Astrocyte (in vitro differentiated cells and primary cell): ENCODE results near the gene NME7. TPM values are rescaled to one million over a fixed set of nuclear protein-coding genes. Genes with fewer than 3 reads are reported as not detected.

Source experiments
- DNase-seq: peaks from one replicate; pipeline ENCODE4 v3.0.0-alpha.2; 2010; ENCODE audit warnings: low read depth
- FAIRE-seq: peaks from 2 replicates; lab custom pipeline; 2011; peaks lifted over from hg19 to GRCh38; lab: Jason Lieb, UNC
- H2AFZ ChIP-seq: 2 replicates; pipeline ENCODE4 v1.6.0; 2012; ENCODE audit warnings: low read depth, low read length, inconsistent platforms
- H3K27ac ChIP-seq: 2 replicates; pipeline ENCODE4 v1.5.1; 2011; ENCODE audit warnings: low read depth, low read length, inconsistent platforms
- H3K27me3 ChIP-seq: 2 replicates; pipeline ENCODE4 v1.6.0; 2011; ENCODE audit warnings: low read length, inconsistent platforms; ENCODE audit not compliant: insufficient read depth
- H3K36me3 ChIP-seq: 2 replicates; pipeline ENCODE4 v1.5.1; 2011; ENCODE audit warnings: low read length, inconsistent platforms; ENCODE audit not compliant: insufficient read depth
- H3K4me1 ChIP-seq: 2 replicates; pipeline ENCODE4 v1.5.1; 2011; ENCODE audit warnings: low read length, inconsistent platforms; ENCODE audit not compliant: insufficient read depth
- H3K4me2 ChIP-seq: 2 replicates; pipeline ENCODE4 v1.6.0; 2012; ENCODE audit warnings: low read length, inconsistent platforms
- H3K4me3 ChIP-seq: 2 replicates; pipeline ENCODE4 v1.5.1; 2011; ENCODE audit warnings: low read depth, mild to moderate bottlenecking, low read length, inconsistent platforms; ENCODE audit not compliant: insufficient read depth
- H3K79me2 ChIP-seq: 2 replicates; pipeline ENCODE4 v1.6.0; 2012; ENCODE audit warnings: mild to moderate bottlenecking, low read length, inconsistent platforms; ENCODE audit not compliant: insufficient read depth
- H3K9ac ChIP-seq: 2 replicates; pipeline ENCODE4 v1.6.0; 2012; ENCODE audit warnings: mild to moderate bottlenecking, low read length, inconsistent platforms
- H3K9me3 ChIP-seq: 2 replicates; pipeline ENCODE4 v1.5.1; 2012; ENCODE audit warnings: low read depth, mild to moderate bottlenecking, low read length, inconsistent platforms; ENCODE audit not compliant: insufficient read depth
- H4K20me1 ChIP-seq: 2 replicates; pipeline ENCODE4 v1.6.0; 2012; ENCODE audit warnings: low read length, inconsistent platforms; ENCODE audit not compliant: insufficient read depth
- H3K27ac Mint-ChIP-seq: one replicate; pipeline ENCODE4 v1.8.0; 2021; ENCODE audit warnings: mild to moderate bottlenecking, mixed read lengths; ENCODE audit not compliant: unreplicated experiment
- H3K27me3 Mint-ChIP-seq: one replicate; pipeline ENCODE4 v1.8.0; 2021; ENCODE audit warnings: low read depth, mixed read lengths; ENCODE audit not compliant: unreplicated experiment
- H3K36me3 Mint-ChIP-seq: one replicate; pipeline ENCODE4 v1.8.0; 2021; ENCODE audit warnings: low read depth, mixed read lengths; ENCODE audit not compliant: unreplicated experiment
- H3K4me1 Mint-ChIP-seq: one replicate; pipeline ENCODE4 v1.8.0; 2021; ENCODE audit warnings: low read depth, mixed read lengths; ENCODE audit not compliant: unreplicated experiment
- H3K4me3 Mint-ChIP-seq: one replicate; pipeline ENCODE4 v1.8.0; 2021; ENCODE audit warnings: mild to moderate bottlenecking, moderate library complexity, mixed read lengths; ENCODE audit not compliant: unreplicated experiment
- H3K9me3 Mint-ChIP-seq: one replicate; pipeline ENCODE4 v1.8.0; 2021; ENCODE audit warnings: mild to moderate bottlenecking, mixed read lengths; ENCODE audit not compliant: unreplicated experiment
- EZH2 ChIP-seq: IDR thresholded peaks from 2 replicates; pipeline ENCODE4 v1.6.1; 2012; ENCODE audit warnings: mild to moderate bottlenecking, low read length, inconsistent platforms; ENCODE audit not compliant: insufficient read depth
- total RNA-seq: library from RNA; stranded (reverse); gene quantifications from 2 replicates; pipeline ENCODE4 v1.2.1, GENCODE V29; 2021
- TF ChIP-seq, protein P1 (sequence below): IDR thresholded peaks from 2 replicates; pipeline ENCODE4 v1.5.1; 2011; ENCODE audit warnings: low read depth, mild to moderate bottlenecking, inconsistent platforms, low read length, moderate library complexity; ENCODE audit not compliant: insufficient read depth

NME7 gene
- total RNA-seq, 1 donor from 2014 or later, result 21.2 TPM

DNA sequence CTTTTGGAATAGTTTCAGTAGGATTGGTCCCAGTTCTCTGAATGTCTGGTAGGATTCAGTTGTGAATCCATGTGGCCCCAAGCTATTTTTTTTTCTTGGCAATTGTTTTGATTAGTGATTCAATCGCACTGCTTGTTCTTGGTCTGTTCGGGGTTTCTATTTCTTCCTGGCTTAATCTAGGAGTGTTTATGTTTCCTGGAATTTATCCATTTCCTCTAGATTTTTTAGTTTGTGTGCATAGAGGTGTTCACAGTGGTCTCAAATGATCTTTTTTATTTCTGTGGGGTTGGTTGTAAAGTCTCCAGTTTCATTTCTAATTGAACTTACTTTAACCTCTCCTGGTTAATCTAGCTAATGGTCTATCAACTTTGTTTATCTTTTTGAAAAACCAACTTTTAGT, 117.6 kb downstream of the NME7 start:
- H3K27ac ChIP-seq, result no peak overlapping the region
- no peaks in the 10 kb centered on the region for H3K4me1 ChIP-seq
- H3K36me3 Mint-ChIP-seq, result no peaks in the 10 kb centered on the region
- no peak overlapping the region for H3K27ac Mint-ChIP-seq
- no peak overlapping the region for H3K4me3 ChIP-seq
- no peaks in the 10 kb centered on the region for H3K27me3 ChIP-seq
- DNase-seq (no peak), FAIRE-seq (peak; percentile 9)
- no peaks in the 10 kb centered on the region for H3K27me3 Mint-ChIP-seq
- TF ChIP-seq EZH2, result no peak
- TF ChIP-seq, protein P1, sequence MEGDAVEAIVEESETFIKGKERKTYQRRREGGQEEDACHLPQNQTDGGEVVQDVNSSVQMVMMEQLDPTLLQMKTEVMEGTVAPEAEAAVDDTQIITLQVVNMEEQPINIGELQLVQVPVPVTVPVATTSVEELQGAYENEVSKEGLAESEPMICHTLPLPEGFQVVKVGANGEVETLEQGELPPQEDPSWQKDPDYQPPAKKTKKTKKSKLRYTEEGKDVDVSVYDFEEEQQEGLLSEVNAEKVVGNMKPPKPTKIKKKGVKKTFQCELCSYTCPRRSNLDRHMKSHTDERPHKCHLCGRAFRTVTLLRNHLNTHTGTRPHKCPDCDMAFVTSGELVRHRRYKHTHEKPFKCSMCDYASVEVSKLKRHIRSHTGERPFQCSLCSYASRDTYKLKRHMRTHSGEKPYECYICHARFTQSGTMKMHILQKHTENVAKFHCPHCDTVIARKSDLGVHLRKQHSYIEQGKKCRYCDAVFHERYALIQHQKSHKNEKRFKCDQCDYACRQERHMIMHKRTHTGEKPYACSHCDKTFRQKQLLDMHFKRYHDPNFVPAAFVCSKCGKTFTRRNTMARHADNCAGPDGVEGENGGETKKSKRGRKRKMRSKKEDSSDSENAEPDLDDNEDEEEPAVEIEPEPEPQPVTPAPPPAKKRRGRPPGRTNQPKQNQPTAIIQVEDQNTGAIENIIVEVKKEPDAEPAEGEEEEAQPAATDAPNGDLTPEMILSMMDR, result no peak
- H3K4me3 Mint-ChIP-seq, result no peak overlapping the region
- no peaks in the 10 kb centered on the region for H3K4me1 Mint-ChIP-seq
- no peak overlapping the region for H3K9ac ChIP-seq
- H3K9me3 ChIP-seq, result no peaks in the 10 kb centered on the region
- H3K36me3 ChIP-seq, result no peaks in the 10 kb centered on the region
- peak overlapping the region; percentile 32 for H3K4me2 ChIP-seq
- no peak overlapping the region for H2AFZ ChIP-seq
- H4K20me1 ChIP-seq, result no peaks in the 10 kb centered on the region
- no peaks in the 10 kb centered on the region for H3K79me2 ChIP-seq
- H3K9me3 Mint-ChIP-seq, result no peaks in the 10 kb centered on the region

DNA sequence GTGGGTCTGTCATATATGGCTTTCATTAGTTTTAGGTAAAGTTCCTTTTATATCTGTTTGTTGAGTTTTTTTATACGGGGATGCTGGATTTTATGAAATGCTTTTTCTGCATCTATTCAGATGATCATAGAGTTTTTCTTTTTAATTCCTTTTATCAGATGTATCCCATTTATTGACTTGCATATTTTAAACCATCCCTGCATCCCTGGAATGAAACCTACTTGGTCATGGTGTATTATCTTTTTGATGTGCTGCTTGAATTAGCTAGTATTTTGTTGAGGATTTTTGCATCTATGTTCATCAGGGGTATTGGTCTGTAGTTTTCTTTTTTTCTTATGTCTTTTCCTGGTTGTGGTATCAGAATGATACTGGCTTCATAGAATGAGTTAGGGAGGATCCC, 118.0 kb downstream of the NME7 start:
- FAIRE-seq, result no peak
- H3K9ac ChIP-seq, result no peak overlapping the region
- Mint-ChIP-seq H3K36me3 (no peaks in the 10 kb centered on the region), H3K4me1 (no peaks in the 10 kb centered on the region), H3K9me3 (no peaks in the 10 kb centered on the region), H3K27me3 (no peaks in the 10 kb centered on the region), H3K27ac (no peak overlapping the region), H3K4me3 (no peak overlapping the region)
- no peak overlapping the region for H3K27ac ChIP-seq
- H2AFZ ChIP-seq, result no peak overlapping the region
- no peaks in the 10 kb centered on the region for H3K4me1 ChIP-seq
- H3K36me3 ChIP-seq, result no peaks in the 10 kb centered on the region
- no peaks in the 10 kb centered on the region for H3K27me3 ChIP-seq
- H3K79me2 ChIP-seq, result no peaks in the 10 kb centered on the region
- H3K9me3 ChIP-seq, result no peaks in the 10 kb centered on the region
- peak overlapping the region; percentile 32 for H3K4me2 ChIP-seq
- no peaks in the 10 kb centered on the region for H4K20me1 ChIP-seq
- DNase-seq, result no peak
- H3K4me3 ChIP-seq, result no peak overlapping the region
- TF ChIP-seq, protein P1, result no peak
- TF ChIP-seq EZH2, result no peak

DNA sequence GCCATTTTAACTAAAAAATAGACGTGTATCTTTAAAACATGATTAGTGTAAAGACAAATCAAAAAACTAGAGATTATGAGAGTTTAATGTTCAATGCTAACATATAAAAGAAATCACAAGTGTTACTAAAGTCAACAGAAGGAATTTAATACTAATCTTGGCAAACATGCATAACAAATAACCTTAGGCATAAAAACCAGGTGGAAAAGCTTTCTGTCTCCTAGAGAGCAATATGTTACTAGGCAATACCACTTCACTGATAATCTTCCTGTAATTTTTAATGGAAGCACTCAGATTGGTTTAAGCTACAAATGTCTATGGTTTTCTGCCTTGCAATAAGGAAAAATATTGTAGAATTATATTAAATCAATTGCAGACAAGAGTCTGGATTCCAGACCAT, 121.9 kb downstream of the NME7 start:
- no peaks in the 10 kb centered on the region for H3K79me2 ChIP-seq
- no peaks in the 10 kb centered on the region for H3K4me1 Mint-ChIP-seq
- no peak overlapping the region for H3K4me2 ChIP-seq
- FAIRE-seq, result no peak
- TF ChIP-seq, protein P1, result no peak
- TF ChIP-seq EZH2, result no peak
- H3K27me3 ChIP-seq, result no peaks in the 10 kb centered on the region
- no peak overlapping the region for H2AFZ ChIP-seq
- no peak overlapping the region for H3K9ac ChIP-seq
- H3K4me3 Mint-ChIP-seq, result no peak overlapping the region
- H4K20me1 ChIP-seq, result no peaks in the 10 kb centered on the region
- H3K36me3 ChIP-seq, result no peaks in the 10 kb centered on the region
- no peaks in the 10 kb centered on the region for H3K36me3 Mint-ChIP-seq
- H3K4me1 ChIP-seq, result no peaks in the 10 kb centered on the region
- no peaks in the 10 kb centered on the region for H3K9me3 ChIP-seq
- H3K9me3 Mint-ChIP-seq, result no peaks in the 10 kb centered on the region
- H3K27ac ChIP-seq, result no peak overlapping the region
- no peak overlapping the region for H3K27ac Mint-ChIP-seq
- no peaks in the 10 kb centered on the region for H3K27me3 Mint-ChIP-seq
- no peak for DNase-seq
- no peak overlapping the region for H3K4me3 ChIP-seq
